ENCODE measurements around the gene HAUS2. TPM values are rescaled to one million over a fixed set of nuclear protein-coding genes. Genes with fewer than 3 reads are reported as not detected.

Gene HAUS2
- polyA plus RNA-seq, 4 donors = 22.0 to 32.6 (median 29.1) TPM

- no peak for DNase-seq (ENCODE audit: low read depth in 4 of 4, low spot score in 3 of 4)
Observed at GRCh38 chr15:42604894-42605744, 56.5 kb downstream of the HAUS2 start.

DNA sequence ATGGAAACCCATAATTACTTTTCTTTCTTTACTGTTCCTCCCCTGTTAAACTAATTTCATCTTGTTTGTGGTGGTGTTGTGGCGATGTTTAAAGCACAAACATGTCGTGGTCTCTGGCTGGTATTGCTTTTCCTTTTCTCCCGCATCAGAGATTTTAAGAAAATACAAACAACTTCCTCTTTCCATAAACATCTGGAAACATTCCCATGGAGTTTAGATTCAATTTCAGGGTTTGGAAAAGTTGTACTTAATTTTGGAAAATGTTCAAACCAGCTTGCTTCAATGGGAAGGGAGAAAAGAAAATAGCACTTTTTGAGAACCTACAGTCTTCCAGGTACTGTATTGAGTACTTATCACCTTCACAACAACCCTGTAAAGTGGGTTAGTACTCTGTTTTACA lies 57.2 kb downstream of the HAUS2 start:
- DNase-seq (ENCODE audit: low read depth in 4 of 4, low spot score in 3 of 4) = no peak

DNA sequence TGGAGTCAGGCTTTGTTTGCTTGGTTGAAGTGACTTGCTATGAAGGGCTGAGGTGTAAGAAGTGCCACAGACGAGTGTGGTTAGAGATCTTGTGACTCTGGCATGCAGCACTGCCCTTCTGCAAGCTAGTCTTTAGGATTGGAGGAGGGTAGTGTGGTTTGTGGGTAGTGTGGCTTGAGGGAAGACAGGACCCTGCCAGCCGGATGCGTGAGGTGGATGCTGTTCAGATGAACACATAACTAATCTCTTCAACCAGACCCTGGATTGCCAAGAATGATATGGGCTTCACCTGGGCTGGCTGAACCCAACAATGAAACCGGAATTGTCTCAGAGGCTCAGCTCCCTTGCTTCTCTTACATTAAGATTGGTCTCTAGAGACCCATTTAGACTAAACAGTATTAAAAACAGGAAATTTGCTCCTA lies 59.5 kb downstream of the HAUS2 start:
- no peak for DNase-seq (ENCODE audit: low read depth in 4 of 4, low spot score in 3 of 4)

GRCh38 chr15:42608752-42609488 lies 60.3 kb downstream of the HAUS2 start:
- DNase-seq (ENCODE audit: low read depth in 4 of 4, low spot score in 3 of 4) = no peak

- DNase-seq (ENCODE audit: low read depth in 4 of 4, low spot score in 3 of 4) = no peak
Observed at GRCh38 chr15:42611532-42611931, 62.9 kb downstream of the HAUS2 start.

- DNase-seq (ENCODE audit: low read depth in 4 of 4, low spot score in 3 of 4) = no peak
Observed at GRCh38 chr15:42612367-42612912, 63.8 kb downstream of the HAUS2 start.

GRCh38 chr15:42616107-42616506 lies 67.5 kb downstream of the HAUS2 start:
- no peak for DNase-seq (ENCODE audit: low read depth in 4 of 4, low spot score in 3 of 4)

Other genes with a start within 250 kb of the HAUS2 start
- 10 to 100 TPM; 20.3 to 29.1 (median 21.8) TPM for gene CAPN3, start 189.3 kb upstream of the HAUS2 start, polyA plus RNA-seq (ENCODE audit: insufficient read length in 4 of 4)
- 10 to 100 TPM; 41.9 to 52.5 (median 47.7) TPM for gene ZNF106, start 57.7 kb upstream of the HAUS2 start, polyA plus RNA-seq (ENCODE audit: insufficient read length in 4 of 4)
- gene SNAP23, start 53.2 kb upstream of the HAUS2 start, polyA plus RNA-seq (ENCODE audit: insufficient read length in 4 of 4) = 100 to 1,000 TPM in 3 of 4 donors, 10 to 100 TPM in 1; 92.7 to 120 (median 113) TPM
- gene LRRC57, start within 50 bp of the HAUS2 start, polyA plus RNA-seq (ENCODE audit: insufficient read length in 4 of 4) = 10 to 100 TPM; 20.3 to 21.9 (median 21.2) TPM
- gene STARD9, start 26.8 kb downstream of the HAUS2 start, polyA plus RNA-seq (ENCODE audit: insufficient read length in 4 of 4) = 10 to 100 TPM in 1 of 4 donors, 1 to 10 TPM in 3; 8.0 to 10.2 (median 8.4) TPM
- 10 to 100 TPM; 16.8 to 18.9 (median 17.4) TPM for gene CDAN1, start 188.3 kb downstream of the HAUS2 start, polyA plus RNA-seq (ENCODE audit: insufficient read length in 4 of 4)